Keratinocyte (primary cell): ENCODE measurements around the gene ANKS1B.

Experiments
- EZH2 ChIP-seq: IDR thresholded peaks from one replicate; pipeline ENCODE4 v1.6.1; 2012; ENCODE audit warnings: inconsistent platforms, mild to moderate bottlenecking, low read length, moderate library complexity
- TF ChIP-seq, protein P1 (sequence below), 3 experiments: IDR thresholded peaks in 1 of 3; conservative IDR thresholded peaks in 1 of 3; optimal IDR thresholded peaks in 1 of 3; 2 replicates in 2 of 3; 3 replicates in 1 of 3; pipeline versions ENCODE3 to v1.5.1; 2011; ENCODE audit warnings: low read length in 3 of 3, mild to moderate bottlenecking in 3 of 3, moderate library complexity in 2 of 3, control low read depth in 1 of 3, inconsistent platforms in 1 of 3; ENCODE audit not compliant: insufficient read depth in 2 of 3; ENCODE audit errors: extremely low read depth in 1 of 3

- TF ChIP-seq EZH2: no peak
- TF ChIP-seq, protein P1, sequence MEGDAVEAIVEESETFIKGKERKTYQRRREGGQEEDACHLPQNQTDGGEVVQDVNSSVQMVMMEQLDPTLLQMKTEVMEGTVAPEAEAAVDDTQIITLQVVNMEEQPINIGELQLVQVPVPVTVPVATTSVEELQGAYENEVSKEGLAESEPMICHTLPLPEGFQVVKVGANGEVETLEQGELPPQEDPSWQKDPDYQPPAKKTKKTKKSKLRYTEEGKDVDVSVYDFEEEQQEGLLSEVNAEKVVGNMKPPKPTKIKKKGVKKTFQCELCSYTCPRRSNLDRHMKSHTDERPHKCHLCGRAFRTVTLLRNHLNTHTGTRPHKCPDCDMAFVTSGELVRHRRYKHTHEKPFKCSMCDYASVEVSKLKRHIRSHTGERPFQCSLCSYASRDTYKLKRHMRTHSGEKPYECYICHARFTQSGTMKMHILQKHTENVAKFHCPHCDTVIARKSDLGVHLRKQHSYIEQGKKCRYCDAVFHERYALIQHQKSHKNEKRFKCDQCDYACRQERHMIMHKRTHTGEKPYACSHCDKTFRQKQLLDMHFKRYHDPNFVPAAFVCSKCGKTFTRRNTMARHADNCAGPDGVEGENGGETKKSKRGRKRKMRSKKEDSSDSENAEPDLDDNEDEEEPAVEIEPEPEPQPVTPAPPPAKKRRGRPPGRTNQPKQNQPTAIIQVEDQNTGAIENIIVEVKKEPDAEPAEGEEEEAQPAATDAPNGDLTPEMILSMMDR (optimal IDR thresholded peaks at IDR 0.05 in 1 of 3, IDR thresholded peaks at IDR 0.05 in 1 of 3, conservative IDR thresholded peaks at IDR 0.05 in 1 of 3; ENCODE audit: extremely low read depth in 1 of 3, insufficient read depth in 2 of 3, low read length in 3 of 3): no peak
These were observed 1257.5 kb downstream of the ANKS1B start for GRCh38 chr12:98727196-98727595.
